A549 (cell line): Measurements from ENCODE around the gene PGA5. TPM values are rescaled to one million over a fixed set of nuclear protein-coding genes. Genes with fewer than 3 reads are reported as not detected.
"Not testable (repeated sequence)": the region's sequence is repeated elsewhere in the genome, so short reads cannot be mapped to it uniquely, and the experiment has no call there.

ENCODE experiments used
- ATAC-seq, 2 experiments: fragments of 200-7000 bp in 1 of 2; fragments of >200 bp in 1 of 2; cut with Nextera tagmentation in 1 of 2; cut with Tn5 transposase in 1 of 2; 3 replicates each; pipeline versions ENCODE4 v1.8.0 to v1.9.1; 2018 to 2020; ENCODE audit warnings: mild to moderate bottlenecking in 1 of 2, moderate library complexity in 1 of 2
- CTCF ChIA-PET: fragments of 300-600 bp; sonication (Branson Sonifier 250); formaldehyde crosslinking; extraction: SDS; loops from one replicate; lab custom pipeline; 2021; ENCODE audit warnings: antibody characterized with exemption, inconsistent platforms; lab: Yijun Ruan, JAX
- POLR2A ChIA-PET: fragments of 350-600 bp; formaldehyde crosslinking; extraction: SDS; loops from one replicate; lab custom pipeline; 2021; ENCODE audit warnings: antibody characterized with exemption, inconsistent platforms; lab: Yijun Ruan, JAX
- DNase-seq, 2 experiments: peaks; one replicate each; pipeline versions ENCODE4 v3.0.0 to v3.0.0-alpha.2; 2011 to 2016; ENCODE audit warnings: low read depth in 1 of 2, low spot score in 1 of 2
- FAIRE-seq: peaks from 2 replicates; lab custom pipeline; 2011; peaks lifted over from hg19 to GRCh38; lab: Jason Lieb, UNC
- H3K27ac ChIP-seq, 2 experiments: fragments of >200 bp; sonication (Bioruptor Twin); formaldehyde crosslinking; 3 replicates each; pipeline ENCODE4 v1.5.1; 2016 to 2017
- H3K4me1 ChIP-seq: fragments of >200 bp; sonication (Bioruptor Twin); formaldehyde crosslinking; 3 replicates; pipeline ENCODE4 v1.6.1; 2016
- H3K4me2 ChIP-seq: fragments of >200 bp; sonication (Bioruptor Twin); formaldehyde crosslinking; 3 replicates; pipeline ENCODE4 v1.6.1; 2016
- H3K4me3 ChIP-seq: fragments of >200 bp; sonication (Bioruptor Twin); formaldehyde crosslinking; 3 replicates; pipeline ENCODE4 v1.5.1; 2016
- H3K9me3 ChIP-seq: fragments of >200 bp; sonication (Bioruptor Twin); formaldehyde crosslinking; 3 replicates; pipeline ENCODE4 v1.6.1; 2016
- WGBS: methylation state at CpG from one replicate; pipeline ENCODE4 v1.1.6; 2017; ENCODE audit errors: missing lambda C conversion rate; 5-methylcytosine and 5-hydroxymethylcytosine counted together
- polyA plus RNA-seq, 4 experiments: library from polyadenylated mRNA; depleted of rRNA in 3 of 4; stranded (reverse); fragments of >200 nt; fragmentation: RNase III in 1 of 4; extraction: RNeasy Plus Mini Kit Qiagen cat#74134 plus additional on column Dnase treatment in 1 of 4; gene quantifications; 2 replicates in 3 of 4; 3 replicates in 1 of 4; pipeline ENCODE4 v1.2.3, GENCODE V29; 2011 to 2017

PGA5 gene
- polyA plus RNA-seq, 2 of the 4 experiments (the other 2 are of a cell fraction): not detected

DNA sequence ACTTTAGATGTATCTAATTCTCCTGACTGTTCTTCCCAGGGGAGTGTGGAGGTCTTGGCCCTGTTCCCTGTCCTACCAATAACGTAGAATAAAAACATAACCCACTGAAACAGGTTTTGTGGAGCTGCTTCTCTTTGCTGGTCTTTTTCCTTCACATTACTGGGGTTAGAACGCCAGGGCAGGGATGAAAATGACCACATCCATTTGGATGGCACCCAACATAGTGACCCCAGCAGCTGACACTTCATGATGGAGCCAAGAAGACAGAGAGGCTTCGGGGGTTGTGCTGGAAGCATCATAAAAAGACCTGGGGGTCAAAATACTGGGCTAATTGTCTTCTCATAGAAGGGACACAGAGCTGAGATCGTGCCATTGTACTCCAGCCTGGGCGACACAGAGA lies 9.4 kb upstream of the PGA5 start:
- H3K4me3 ChIP-seq, FAIRE-seq, H3K4me1 ChIP-seq, POLR2A ChIA-PET, ATAC-seq, H3K27ac ChIP-seq, DNase-seq, H3K9me3 ChIP-seq, CTCF ChIA-PET, H3K4me2 ChIP-seq: not testable (repeated sequence)
- WGBS: 60% methylated on average over 1 of the region's 5 CpGs

DNA sequence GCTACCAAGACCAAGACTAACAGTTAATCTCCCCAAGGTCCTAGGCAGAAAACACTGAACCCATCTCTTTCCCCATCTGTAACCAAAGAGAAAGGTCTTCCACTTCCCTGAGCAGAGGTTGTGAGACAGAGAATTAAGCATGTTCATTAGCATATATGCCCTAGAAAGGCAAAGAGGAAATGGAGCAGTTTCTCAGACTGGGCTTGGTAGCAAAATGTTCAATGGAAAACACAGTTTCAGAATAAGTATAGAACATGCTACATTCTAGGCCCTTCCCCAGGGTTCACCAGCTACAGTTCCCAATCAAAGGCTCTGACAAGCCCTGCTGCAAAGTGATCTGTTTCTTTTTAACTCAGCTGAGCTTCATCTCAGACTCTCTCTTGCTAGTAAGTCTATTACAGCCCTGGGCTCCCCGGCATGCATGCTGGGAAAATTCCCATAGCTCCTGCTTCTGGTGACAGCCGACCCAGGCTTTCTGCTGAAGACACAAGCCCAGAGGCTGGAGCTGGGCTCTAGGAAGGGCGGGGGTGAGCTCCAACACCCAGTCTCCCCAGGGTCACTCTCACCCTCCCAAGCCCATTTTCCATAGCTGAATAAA lies 8.3 kb upstream of the PGA5 start:
- CTCF ChIA-PET, H3K4me3 ChIP-seq, FAIRE-seq, ATAC-seq, H3K4me1 ChIP-seq, DNase-seq, H3K9me3 ChIP-seq, H3K27ac ChIP-seq, POLR2A ChIA-PET, H3K4me2 ChIP-seq: not testable (repeated sequence)
- no CpG with 5 or more reads among the region's 3 CpGs for WGBS

DNA sequence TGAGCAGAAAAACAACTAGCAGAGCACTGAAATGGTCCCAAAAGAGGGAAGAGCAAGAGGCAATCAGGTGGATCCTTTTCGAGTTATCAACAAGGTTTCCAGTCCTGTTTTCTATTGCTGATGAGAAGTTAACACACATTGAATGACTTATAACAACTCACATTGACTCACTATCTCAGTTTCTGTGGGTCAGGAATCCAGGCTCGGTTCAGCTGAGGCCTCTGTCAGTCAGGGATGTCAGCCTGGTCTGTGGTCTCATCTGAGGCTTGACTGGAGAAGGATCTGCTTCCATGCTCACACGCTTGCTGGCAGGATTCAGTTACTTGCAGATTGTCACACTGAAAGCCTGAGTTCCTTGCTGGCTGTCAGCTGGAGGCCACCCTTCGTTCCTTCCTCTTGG lies 3.8 kb upstream of the PGA5 start:
- CTCF ChIA-PET, DNase-seq, FAIRE-seq: not testable (repeated sequence)

DNA sequence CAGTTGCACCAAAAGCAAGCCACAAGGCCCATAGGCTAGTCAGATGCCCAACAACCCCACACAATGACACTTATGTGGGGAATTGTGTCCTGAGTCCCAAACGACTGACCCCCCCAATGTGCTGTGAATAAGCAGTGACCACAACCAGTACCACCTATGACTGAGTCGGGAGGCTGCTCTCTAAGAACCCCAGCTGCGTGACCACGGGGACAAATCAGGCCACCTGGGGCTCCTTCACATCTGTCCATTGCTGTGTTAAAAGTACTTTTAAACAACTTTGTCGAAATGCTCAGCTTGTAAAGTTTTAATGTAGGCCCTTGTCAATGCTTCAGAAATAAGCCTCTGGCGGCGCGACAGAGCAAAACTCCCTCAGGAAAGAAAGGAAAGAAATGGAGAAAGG lies 687 bp upstream of the PGA5 start:
- H3K4me3 ChIP-seq, H3K27ac ChIP-seq, H3K9me3 ChIP-seq, H3K4me2 ChIP-seq, H3K4me1 ChIP-seq, CTCF ChIA-PET, DNase-seq, POLR2A ChIA-PET, ATAC-seq, FAIRE-seq: not testable (repeated sequence)
- 64% methylated on average over 8 of the region's 8 CpGs for WGBS

More for the DNA sequence above, 3.8 kb upstream of the PGA5 start:
- ATAC-seq, H3K4me2 ChIP-seq, H3K9me3 ChIP-seq, H3K4me1 ChIP-seq, H3K27ac ChIP-seq, H3K4me3 ChIP-seq, POLR2A ChIA-PET: not testable (repeated sequence)
- WGBS: no CpG with 5 or more reads among the region's 4 CpGs

GRCh38 chr11:61241526-61241925 lies 551 bp downstream of the PGA5 start:
- H3K4me1 ChIP-seq, DNase-seq, FAIRE-seq, POLR2A ChIA-PET, H3K9me3 ChIP-seq, H3K4me2 ChIP-seq, H3K4me3 ChIP-seq, CTCF ChIA-PET, H3K27ac ChIP-seq, ATAC-seq: not testable (repeated sequence)
- WGBS: no CpG with 5 or more reads among the region's 5 CpGs

DNA sequence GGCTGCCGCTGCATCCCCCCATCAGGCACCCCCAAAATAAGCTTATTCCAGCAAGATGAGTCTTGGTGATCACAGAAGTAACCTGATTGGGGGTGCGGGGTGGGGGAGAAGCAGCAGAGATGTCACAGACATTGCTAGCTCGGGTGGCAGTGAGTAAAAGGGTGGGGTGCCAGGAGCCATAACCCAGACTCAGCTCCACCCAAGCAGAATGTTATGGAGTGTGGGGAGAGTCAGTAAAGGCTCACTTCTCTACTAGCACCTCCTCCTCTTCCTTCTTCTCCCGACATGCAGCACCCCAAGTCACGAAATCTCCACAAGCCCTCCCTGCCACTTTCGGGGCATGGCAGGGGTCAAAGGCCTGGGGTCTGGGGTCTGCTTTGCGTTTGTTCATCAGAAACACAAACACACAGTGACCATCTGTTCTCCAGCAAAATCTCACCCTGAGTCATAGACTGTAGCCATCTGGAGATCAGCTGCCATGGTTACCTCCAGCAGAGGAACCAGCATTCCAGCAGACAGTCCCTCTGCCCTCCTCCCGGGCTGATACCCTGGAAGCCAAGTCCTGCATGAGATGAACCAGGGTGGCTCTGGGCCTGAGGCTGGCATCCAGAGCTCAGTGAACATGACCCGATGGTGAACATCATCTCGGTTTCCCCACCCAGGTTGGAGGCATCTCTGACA lies 4.4 kb downstream of the PGA5 start:
- H3K4me3 ChIP-seq, H3K9me3 ChIP-seq, H3K4me2 ChIP-seq, CTCF ChIA-PET, DNase-seq, FAIRE-seq, POLR2A ChIA-PET, H3K4me1 ChIP-seq, H3K27ac ChIP-seq: not testable (repeated sequence)
- 0 out of 6 replicates have a peak, but pooled peaks of 1 of the 2 experiments have one; percentile 12 for ATAC-seq
- no CpG with 5 or more reads among the region's 10 CpGs for WGBS

- 43% methylated on average over 9 of the region's 9 CpGs for WGBS
- CTCF ChIA-PET, H3K4me2 ChIP-seq, H3K9me3 ChIP-seq, FAIRE-seq, POLR2A ChIA-PET, ATAC-seq, H3K4me1 ChIP-seq, H3K4me3 ChIP-seq, DNase-seq, H3K27ac ChIP-seq: not testable (repeated sequence)
Measured at GRCh38 chr11:61248071-61248470, 7.1 kb downstream of the PGA5 start.

DNA sequence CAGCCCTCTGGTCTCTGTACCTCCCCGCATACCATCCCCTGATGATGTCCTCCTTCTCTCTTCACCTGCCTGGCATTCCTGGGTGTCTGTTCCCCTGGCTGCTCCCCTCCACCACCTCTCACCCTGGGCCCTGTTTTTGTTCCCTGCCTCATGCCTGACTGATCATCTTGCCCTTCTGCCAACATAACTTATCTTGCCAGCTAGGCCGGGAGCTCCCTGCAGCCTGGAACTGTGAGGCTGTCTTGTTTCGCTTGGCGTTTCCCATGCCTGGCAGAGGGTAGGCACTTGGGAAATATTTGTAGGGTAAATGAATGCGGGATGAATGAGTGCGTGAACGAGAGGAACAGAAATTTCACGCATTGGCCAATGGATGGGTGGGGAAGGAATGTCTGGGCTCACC lies 8.2 kb downstream of the PGA5 start:
- CTCF ChIA-PET: interaction anchor here (0.9 to 1.0 kb wide), 2 partner anchors 14 to 148 kb away, joined by 3 read pairs; no protein-coding TSS in a partner anchor
- H3K27ac ChIP-seq, DNase-seq, H3K9me3 ChIP-seq, ATAC-seq, H3K4me1 ChIP-seq, H3K4me2 ChIP-seq, FAIRE-seq, POLR2A ChIA-PET, H3K4me3 ChIP-seq: not testable (repeated sequence)
- WGBS: 63% methylated on average over 8 of the region's 8 CpGs

DNA sequence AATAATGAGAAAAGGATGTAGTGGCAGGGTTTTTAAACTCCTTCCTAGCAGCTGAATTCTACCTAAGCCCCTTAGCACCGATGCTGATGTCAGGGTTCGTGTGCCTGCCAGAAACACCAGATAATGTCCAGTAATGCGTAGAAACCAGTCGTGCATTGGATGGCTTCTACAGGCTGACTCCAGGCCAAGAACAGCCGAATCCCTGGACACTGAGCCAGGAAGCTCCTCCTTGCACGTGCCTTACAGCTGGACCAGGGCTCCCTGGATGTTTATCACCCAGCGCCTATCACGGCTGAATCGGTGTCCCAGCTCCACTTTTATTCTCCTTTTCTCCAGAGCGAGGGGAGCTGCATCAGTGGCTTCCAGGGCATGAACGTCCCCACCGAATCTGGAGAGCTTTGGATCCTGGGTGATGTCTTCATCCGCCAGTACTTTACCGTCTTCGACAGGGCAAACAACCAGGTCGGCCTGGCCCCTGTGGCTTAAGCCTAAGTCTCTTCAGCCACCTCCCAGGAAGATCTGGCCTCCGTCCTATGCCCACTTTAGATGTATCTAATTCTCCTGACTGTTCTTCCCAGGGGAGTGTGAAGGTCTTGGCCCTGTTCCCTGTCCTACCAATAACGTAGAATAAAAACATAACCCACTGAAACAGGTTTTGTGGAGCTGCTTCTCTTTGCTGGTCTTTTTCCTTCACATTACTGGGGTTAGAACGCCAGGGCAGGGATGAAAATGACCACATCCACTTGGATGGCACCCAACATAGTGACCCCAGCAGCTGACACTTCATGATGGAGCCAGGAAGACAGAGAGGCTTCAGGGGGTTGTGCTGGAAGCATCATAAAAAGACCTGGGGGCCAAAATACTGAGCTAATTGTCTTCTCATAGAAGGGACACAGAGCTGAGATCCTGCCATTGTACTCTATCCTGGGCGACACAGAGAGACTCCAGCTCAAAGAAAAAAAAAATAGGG lies 10.1 kb downstream of the PGA5 start:
- WGBS: 49% methylated on average over 20 of the region's 20 CpGs
- H3K4me3 ChIP-seq, H3K4me2 ChIP-seq, FAIRE-seq, H3K9me3 ChIP-seq, H3K27ac ChIP-seq, POLR2A ChIA-PET, H3K4me1 ChIP-seq, ATAC-seq, DNase-seq: not testable (repeated sequence)
- CTCF ChIA-PET: interaction anchor here (0.9 to 4.9 kb wide), 5 partner anchors 15 to 190 kb away, joined by 3 to 28 read pairs (median 4); partner anchors contain the start of gene VWCE

GRCh38 chr11:61252332-61252731 lies 11.4 kb downstream of the PGA5 start:
- POLR2A ChIA-PET: interaction anchor here (0.6 kb wide), 1 partner anchor 110 kb away, joined by 4 read pairs; the partner anchor contains the start of genes CYB561A3 and TMEM138
- not testable (repeated sequence) for H3K4me3 ChIP-seq, DNase-seq, H3K4me1 ChIP-seq, H3K4me2 ChIP-seq, ATAC-seq, H3K9me3 ChIP-seq, H3K27ac ChIP-seq, FAIRE-seq
- WGBS: 0% methylated on average over 1 of the region's 1 CpG
- CTCF ChIA-PET: interaction anchor here (0.9 to 4.9 kb wide), 4 partner anchors 42 to 188 kb away, joined by 3 to 34 read pairs (median 18); partner anchors contain the start of gene VWCE
